ENCODE measurements around the gene SLIT3.

GRCh38 chr5:169279125-169279524 is 21.8 kb downstream of the SLIT3 start:
- TF ChIP-seq, protein P1, sequence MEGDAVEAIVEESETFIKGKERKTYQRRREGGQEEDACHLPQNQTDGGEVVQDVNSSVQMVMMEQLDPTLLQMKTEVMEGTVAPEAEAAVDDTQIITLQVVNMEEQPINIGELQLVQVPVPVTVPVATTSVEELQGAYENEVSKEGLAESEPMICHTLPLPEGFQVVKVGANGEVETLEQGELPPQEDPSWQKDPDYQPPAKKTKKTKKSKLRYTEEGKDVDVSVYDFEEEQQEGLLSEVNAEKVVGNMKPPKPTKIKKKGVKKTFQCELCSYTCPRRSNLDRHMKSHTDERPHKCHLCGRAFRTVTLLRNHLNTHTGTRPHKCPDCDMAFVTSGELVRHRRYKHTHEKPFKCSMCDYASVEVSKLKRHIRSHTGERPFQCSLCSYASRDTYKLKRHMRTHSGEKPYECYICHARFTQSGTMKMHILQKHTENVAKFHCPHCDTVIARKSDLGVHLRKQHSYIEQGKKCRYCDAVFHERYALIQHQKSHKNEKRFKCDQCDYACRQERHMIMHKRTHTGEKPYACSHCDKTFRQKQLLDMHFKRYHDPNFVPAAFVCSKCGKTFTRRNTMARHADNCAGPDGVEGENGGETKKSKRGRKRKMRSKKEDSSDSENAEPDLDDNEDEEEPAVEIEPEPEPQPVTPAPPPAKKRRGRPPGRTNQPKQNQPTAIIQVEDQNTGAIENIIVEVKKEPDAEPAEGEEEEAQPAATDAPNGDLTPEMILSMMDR (IDR thresholded peaks at IDR 0.05) = no peak
- TF ChIP-seq POLR2A (IDR thresholded peaks at IDR 0.05) = no peak

All from Peyer's patch (tissue), 4 donors.